ENCODE measurements around the gene CPA4.

- no peak for TF ChIP-seq CTCF (conservative IDR thresholded peaks at IDR 0.05)
- TF ChIP-seq ZFX (IDR thresholded peaks at IDR 0.05), result no peak
Measured at GRCh38 chr7:130345725-130346124, 52.8 kb downstream of the CPA4 start.

Measured in C4-2B (cell line).